GM21360 (cell line): Measurements from ENCODE around the gene FAM234A.

Source experiments
- ATAC-seq: cut with Tn5 transposase; IDR thresholded peaks from one replicate; pipeline ENCODE4 v1.9.1; 2021; ENCODE audit warnings: mild to moderate bottlenecking, moderate library complexity; ENCODE audit not compliant: unreplicated experiment

Gene FAM234A

DNA sequence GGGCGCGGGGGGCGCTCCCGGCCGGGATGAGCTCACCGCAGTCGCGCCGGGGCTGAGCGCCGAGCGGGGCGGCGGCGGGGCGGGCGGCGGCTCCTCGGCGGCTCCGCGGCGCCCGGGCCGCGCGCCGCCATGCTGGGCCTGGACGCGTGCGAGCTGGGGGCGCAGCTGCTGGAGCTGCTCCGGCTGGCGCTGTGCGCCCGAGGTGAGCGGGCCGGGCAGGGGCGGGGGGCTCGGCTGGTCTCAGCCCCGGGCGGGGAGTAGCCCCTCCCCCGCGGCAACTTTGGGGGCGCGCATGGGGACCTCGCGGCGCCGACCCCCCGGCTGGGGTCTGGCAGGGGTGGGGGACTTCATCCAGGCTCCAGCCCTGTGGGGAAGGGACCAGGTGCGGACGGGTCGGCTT, 45.9 kb downstream of the FAM234A start, which contains the start of gene ARHGDIG:
ARHGDIG (plus strand) TSS at position 40 of the 400 bp plus-strand sequence; CDS start at position 130, 90 bp downstream.
- ATAC-seq: no peak

DNA sequence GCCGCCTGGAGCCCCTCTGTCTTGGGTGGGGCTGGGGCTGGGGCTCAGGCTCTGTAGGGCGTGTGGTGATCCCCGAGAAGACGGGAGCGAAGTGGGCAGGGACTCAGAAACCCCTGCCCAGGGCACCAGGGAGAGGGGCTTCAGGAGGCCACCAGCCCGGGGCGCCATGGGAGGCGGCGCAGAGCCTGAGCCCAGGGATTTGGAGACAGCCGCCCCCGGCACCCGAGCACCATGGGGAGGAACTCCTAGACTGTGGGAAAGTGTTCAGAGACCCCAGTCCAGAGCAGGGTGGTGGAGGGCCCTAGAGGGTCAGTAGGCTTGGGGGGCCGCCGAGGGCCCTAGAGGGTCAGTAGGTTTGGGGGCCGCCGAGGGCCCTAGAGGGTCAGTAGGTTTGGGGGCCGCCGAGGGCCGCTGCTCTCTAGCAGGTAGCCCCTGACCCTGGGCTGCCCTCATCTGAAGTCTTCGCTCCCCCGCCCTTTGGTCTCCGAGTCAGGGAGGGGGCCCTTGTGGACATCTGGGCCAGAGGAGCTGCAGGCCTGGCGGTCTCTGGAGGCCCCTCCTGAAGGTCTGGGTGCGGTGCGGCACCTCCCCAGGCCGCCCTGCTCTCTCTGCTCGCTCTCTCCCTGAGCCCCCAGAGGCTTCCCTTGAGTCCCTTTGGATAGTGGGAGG, 46.5 kb downstream of the FAM234A start:
- no peak for ATAC-seq

DNA sequence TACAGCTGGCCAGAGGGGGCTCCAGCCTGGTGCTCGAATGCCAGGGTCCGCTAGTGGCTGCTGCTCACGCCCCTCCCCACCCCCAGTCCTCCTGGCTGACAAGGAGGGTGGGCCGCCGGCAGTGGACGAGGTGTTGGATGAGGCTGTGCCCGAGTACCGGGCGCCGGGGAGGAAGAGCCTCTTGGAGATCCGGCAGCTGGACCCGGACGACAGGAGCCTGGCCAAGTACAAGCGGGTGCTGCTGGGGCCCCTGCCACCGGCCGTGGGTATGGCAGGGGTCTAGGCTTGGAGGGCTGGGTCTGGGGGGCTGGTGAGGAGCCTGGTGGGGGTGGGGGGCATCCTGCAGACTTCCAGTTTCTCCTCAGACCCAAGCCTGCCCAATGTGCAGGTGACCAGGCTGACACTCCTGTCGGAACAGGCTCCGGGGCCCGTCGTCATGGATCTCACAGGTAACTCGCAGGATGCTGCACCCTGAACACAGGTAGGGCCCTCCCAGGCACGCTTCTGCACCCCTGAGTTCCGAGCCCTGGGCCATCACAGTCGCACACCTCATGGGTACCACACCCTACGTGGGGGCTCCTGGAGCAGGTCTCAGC, 47.1 kb downstream of the FAM234A start:
- ATAC-seq: no peak

DNA sequence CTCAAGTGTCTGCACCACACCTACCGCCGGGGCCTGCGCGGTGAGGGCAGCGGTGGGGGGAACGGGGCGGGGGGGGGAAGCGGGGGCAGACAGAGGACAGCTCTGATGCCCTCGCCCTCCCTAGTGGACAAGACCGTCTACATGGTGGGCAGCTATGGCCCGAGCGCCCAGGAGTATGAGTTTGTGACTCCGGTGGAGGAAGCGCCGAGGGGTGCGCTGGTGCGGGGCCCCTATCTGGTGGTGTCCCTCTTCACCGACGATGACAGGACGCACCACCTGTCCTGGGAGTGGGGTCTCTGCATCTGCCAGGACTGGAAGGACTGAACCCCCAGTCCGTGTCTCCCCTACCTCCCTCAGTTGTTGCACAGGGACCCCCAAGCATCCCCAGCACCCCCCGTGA, 47.9 kb downstream of the FAM234A start:
- no peak for ATAC-seq

DNA sequence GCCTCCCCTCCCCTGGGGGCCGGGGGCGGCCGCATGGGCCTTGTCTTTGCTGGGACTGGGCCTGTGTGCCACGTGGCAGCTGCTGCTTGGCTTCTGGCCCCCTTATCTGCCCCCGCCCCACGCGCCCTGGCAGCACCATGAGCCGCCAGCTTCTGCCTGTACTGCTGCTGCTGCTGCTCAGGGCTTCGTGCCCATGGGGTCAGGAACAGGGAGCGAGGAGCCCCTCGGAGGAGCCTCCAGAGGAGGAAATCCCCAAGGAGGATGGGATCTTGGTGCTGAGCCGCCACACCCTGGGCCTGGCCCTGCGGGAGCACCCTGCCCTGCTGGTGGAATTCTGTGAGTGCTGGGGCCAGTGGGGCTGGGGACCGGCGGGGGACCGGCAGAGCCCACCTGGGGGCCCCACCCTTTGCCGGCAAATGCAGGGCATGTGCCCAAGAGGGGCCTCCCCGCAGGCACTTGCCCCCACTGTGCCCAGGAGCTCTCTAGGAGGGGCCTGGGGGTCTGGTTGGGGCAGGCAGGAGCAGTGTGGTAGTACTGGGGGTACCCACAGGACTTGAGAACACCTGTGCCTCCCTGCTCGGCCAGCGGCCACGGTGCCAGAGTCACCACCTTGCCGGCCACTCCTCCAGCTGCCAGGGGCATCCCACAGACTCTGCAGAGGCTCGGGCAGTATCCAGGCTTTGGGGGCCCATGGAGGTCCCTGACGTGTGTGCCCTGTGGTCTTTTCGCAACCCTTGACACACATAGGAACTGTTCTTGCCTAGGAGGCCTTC, 48.6 kb downstream of the FAM234A start, which contains the start of gene PDIA2:
PDIA2 (plus strand) TSS at position 132 of the 773 bp plus-strand sequence; CDS start at position 138, 6 bp downstream.
- ATAC-seq: no peak

DNA sequence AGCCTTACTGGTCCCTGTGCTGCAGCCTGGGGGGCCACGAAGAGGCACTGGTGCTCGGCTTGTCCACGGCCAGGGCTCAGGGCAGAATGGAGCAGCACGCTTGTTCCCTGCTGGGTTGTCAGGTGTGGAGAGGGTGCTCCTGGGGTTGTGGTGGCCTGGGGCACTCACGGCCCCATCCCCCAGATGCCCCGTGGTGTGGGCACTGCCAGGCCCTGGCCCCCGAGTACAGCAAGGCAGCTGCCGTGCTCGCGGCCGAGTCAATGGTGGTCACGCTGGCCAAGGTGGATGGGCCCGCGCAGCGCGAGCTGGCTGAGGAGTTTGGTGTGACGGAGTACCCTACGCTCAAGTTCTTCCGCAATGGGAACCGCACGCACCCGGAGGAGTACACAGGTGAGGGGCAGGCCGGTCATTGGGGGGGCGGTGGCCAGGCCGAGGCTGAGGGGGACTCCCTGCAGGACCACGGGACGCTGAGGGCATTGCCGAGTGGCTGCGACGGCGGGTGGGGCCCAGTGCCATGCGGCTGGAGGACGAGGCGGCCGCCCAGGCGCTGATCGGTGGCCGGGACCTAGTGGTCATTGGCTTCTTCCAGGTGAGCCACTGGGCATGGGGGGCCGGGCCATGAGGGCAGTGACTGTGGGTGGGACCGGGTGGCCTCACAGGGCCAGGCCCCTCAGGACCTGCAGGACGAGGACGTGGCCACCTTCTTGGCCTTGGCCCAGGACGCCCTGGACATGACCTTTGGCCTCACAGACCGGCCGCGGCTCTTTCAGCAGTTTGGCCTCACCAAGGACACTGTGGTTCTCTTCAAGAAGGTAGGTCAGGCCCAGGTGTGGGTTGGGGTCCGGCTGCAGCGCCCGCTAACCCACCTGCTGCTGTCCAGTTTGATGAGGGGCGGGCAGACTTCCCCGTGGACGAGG, 49.8 kb downstream of the FAM234A start:
- no peak for ATAC-seq

DNA sequence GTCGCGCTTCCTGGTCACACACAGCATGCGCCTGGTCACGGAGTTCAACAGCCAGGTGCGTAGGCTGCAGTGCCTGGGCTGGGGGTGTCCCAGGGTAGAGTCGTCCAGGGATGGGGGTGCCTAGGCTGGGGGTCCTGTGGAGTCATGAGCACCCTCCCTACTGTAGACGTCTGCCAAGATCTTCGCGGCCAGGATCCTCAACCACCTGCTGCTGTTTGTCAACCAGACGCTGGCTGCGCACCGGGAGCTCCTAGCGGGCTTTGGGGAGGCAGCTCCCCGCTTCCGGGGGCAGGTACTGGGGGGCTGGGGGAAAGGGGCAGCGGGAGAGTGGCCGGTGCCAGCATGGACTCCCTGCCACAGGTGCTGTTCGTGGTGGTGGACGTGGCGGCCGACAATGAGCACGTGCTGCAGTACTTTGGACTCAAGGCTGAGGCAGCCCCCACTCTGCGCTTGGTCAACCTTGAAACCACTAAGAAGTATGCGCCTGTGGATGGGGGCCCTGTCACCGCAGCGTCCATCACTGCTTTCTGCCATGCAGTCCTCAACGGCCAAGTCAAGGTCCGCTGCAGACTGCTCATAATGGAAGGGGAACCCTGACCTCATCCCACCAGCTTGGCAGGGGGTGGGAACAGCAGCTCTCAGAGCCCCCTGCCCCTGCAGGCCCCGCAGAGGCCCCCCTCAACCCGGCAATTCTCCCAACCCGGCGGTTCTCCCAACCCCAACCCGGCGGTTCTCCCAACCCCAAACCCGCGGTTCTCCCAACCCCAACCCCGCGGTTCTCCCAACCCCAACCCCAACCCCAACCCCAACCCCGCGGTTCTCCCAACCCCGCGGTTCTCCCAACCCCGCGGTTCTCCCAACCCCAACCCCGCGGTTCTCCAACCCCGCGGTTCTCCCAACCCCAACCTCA, 50.8 kb downstream of the FAM234A start:
- no peak for ATAC-seq

DNA sequence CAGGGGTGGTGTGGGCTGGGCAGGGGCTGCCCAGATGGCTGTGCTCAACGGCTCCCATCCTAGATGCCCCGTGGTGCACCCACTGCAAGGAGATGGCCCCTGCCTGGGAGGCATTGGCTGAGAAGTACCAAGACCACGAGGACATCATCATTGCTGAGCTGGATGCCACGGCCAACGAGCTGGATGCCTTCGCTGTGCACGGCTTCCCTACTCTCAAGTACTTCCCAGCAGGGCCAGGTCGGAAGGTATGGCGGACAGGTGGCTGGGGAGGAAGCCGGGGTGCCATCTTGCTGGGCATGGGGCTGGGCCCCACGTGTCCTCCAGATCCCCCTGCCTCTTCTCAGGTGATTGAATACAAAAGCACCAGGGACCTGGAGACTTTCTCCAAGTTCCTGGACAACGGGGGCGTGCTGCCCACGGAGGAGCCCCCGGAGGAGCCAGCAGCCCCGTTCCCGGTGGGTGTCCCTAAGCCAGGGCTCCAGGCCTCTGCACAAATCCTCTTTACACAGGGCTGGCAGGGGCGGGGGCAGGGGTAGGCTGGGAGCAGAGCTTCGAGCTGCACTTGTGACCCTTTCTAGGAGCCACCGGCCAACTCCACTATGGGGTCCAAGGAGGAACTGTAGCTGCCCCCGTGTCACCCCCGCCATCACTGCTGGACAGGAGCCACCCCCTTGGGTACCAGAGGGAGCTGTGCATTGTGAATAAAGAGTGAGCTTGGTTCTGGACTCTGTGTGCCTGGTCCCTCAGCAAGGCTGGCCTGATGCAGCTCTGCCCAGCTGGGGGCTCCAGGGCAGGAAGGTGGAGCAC, 52.1 kb downstream of the FAM234A start:
- no peak for ATAC-seq

DNA sequence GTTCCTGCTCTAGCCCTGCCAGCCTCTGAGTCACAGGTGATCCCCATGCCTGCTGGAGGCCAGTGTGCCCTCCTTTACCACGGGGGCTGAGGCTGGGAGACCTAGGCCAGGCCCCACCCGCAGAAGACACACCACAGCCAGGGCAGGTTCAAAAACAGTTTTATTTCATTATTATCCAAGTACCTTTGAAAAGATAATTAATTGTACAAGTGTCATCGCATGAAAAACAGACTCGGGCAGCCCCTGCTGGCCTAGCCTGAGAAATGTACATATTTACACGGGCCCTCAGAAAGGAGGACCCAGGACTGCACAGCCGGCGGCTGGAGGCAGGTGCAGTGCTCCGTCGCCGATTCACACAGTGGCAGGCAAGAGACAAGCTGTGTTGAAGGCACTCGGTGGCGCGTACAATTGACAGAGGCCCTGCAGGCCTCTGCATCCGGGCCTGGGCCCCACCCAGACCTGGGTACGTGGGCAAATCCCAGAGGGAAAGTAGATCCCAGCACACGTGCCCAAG, 52.7 kb downstream of the FAM234A start:
- no peak for ATAC-seq

DNA sequence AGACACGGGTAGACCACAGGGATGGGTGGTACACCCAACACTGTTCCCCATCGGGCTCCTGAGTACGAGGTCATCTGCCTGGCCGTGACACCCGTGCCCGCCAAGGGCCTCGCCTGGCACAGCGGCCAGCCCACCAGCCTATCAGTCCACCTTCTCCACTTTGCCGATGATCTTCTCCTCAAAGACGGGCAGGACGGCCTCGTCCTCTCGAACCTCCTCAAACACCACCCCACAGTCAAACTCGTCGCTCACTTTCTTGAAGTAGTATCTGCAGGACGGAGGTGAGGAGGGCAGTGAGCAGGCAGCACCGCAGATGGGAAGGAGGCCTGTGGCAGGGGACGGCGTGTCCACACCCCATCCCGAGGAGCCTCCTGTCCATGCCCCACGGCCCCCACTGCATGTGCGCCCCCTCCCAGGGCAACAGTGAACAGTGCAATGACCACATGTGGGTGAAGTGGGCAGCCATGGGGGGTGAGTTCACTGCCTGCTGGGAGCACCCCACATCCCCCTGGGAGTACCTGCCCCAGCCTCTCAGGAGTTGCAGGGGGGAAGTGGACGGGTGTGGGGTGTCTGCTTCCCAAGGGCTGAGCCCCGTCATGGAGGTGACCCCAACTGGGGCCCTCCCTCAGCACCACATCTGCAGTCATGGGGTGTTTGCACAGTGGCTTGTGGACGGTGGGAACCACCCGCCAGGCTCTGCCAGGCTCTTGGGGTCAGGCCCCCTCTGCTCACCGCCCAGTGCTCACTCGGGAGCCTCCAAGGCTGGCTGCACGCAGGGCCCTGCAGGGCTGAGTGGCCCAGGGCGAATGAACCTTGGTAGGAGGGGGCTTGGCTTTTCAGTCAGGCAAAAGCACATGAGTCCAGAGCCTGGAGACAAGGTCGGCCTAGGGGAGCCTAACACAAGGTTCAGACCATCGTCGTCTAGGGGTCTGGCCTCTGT, 53.6 kb downstream of the FAM234A start:
- no peak for ATAC-seq

DNA sequence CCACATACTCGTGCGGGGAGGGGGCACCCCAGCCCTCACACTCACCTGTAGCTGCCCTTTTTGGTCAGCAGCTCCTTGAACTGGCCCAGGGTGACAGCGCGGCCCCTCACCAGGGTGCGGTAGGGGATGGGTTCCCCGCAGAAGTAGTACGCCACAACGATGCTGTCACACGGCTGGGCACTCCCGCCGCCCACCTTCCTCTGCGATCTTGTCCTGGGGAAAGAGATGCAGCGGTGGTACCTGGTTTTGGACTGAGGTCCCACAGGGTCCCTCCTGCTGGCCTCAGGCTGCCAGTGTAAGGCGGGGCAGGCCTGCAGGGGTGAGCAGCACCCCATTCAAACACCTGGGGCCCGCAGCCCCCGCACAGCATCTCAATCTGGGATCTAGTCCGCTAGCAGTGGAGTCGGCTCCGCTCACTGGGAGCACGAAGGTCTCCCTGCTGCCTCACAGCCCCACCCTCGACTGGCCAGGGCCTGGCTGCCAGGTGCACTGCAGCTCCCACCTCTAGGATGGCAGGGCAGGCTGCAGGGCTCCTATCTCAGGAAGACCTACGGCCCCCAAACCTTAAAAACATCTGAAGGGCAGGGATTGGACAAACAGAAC, 54.9 kb downstream of the FAM234A start:
- ATAC-seq: no peak

DNA sequence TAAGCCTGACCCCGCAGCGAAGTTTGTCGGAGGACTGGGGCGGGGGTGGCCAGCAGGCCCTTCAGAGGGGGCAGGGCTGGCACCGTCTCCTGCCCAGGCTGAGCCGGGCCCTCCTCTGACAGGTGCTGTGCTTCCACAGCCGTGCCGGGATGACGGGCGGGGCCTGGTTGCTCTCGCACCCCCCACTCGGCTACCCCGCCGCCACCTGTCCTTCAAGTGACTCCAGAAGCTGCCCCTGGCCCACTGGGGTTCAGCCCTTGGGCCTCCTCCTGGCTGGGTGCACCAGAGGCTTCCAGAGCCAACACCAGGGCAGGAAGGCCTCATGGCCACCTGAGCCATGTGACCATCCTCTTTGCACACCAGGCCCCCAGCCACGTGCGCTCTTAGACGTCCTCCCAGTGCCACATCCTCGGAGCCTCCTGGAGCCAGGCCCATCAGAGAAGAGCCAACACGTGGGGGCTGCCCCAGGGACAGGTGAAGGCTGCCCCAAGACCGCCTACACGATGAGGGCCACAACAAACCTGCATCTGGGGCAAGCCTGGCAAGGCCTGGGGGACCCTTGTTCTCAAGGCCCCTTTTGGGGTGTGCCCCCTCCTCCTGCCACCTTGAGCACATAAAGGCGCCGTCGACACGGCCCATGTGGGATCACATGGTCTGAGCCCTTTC, 55.5 kb downstream of the FAM234A start:
- no peak for ATAC-seq

DNA sequence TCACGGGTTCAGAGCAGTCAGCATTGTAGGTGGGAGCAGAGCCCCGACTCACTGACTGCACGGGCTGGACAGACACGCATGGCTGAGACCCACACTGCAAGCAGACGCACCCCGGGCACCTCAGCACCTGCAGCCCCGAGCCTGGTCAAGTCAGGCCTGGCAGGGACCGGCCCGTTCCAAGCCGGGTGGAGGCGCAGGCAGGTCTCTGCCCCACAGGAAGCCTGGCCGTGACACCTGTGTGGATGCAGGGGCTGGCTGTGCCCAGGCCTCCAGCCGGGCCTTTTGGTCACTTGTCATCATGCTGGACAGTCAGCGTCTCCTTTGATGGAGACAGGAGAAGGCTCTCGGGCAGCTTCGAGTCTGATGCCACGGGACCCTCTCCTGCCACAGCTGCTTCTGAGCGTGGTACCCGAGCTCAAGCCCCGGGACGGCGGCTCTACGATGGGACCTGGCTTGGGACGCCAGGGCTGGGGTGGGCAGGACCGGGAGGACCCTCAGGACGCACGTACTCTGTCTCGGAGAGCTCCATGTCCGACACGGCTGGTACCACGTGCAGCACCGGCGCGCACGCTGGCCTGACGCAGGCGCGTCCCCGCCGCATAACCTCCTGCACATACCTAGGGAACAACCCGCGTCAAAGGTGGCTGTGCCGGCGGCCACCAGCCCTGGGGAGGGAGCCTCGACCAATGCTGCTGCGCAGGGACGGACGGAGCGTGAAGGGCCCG, 56.2 kb downstream of the FAM234A start:
- ATAC-seq: no peak

DNA sequence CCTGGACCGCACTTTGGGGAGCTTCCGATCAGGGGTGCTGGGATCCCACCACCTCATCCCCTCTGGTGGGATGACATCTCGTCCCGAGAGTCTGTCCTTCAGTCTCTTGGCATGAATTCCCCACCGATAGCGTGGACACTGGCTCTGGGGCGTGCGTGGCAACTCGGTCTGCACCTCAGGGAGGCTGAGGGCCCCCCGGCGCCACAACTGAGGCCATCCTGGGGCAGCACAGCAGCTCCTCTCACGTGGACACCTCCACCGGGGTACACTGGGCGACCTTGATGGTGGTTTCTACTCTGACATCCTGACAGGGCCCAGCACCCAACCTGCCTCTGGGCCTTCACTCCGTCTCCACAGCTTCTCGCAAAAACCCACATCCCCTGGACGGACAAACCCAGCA, 56.9 kb downstream of the FAM234A start:
- ATAC-seq: no peak

DNA sequence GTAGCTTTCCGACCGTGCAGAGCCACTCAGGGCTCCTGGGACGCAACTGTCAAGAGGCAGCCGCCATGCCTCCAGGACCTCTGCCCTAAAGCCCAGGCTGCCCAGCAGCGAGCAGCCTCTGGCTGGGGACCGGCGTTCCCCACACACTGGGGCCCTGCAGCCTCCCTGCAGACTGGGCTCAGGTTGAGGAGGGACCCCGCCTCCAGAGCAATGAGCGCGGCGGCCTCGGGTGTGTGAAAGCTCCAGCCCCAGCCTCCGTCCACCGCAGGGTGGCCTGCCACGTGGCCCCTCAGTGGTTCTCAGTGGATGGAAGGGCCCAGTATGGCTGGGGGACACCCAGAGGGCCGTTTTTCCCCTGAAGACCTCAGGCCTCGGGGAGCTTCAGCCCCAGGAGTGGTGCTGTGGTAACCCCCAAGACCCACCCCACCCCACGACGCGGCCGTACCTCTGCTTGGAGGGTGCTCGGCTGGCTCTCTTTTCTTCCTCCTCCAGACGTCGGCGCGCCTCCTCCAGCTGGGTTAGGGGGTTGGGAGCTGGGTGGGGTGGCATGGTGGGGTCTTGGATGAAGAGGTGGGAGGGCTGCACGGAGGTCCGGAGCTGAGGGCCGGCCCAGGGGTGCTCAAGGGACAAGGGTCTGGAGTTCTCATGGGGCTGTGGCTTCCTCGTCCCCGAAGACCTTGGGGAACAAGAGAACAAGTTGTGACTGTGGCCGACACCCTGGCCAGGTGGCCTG, 58.6 kb downstream of the FAM234A start:
- ATAC-seq: no peak
